GM21381 (cell line): ENCODE results near the gene STON1.
"Not testable (repeated sequence)": the region's sequence is repeated elsewhere in the genome, so short reads cannot be mapped to it uniquely, and the experiment has no call there.

Experiments
- ATAC-seq: cut with Tn5 transposase; IDR thresholded peaks from one replicate; pipeline ENCODE4 v1.9.1; 2021; ENCODE audit warnings: mild to moderate bottlenecking, moderate library complexity; ENCODE audit not compliant: unreplicated experiment

STON1 gene, protein sequence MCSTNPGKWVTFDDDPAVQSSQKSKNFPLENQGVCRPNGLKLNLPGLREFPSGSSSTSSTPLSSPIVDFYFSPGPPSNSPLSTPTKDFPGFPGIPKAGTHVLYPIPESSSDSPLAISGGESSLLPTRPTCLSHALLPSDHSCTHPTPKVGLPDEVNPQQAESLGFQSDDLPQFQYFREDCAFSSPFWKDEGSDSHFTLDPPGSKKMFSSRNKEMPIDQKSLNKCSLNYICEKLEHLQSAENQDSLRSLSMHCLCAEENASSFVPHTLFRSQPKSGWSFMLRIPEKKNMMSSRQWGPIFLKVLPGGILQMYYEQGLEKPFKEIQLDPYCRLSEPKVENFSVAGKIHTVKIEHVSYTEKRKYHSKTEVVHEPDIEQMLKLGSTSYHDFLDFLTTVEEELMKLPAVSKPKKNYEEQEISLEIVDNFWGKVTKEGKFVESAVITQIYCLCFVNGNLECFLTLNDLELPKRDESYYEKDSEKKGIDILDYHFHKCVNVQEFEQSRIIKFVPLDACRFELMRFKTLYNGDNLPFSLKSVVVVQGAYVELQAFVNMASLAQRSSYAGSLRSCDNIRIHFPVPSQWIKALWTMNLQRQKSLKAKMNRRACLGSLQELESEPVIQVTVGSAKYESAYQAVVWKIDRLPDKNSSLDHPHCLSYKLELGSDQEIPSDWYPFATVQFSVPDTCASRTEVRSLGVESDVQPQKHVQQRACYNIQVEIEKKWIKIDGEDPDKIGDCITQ

DNA sequence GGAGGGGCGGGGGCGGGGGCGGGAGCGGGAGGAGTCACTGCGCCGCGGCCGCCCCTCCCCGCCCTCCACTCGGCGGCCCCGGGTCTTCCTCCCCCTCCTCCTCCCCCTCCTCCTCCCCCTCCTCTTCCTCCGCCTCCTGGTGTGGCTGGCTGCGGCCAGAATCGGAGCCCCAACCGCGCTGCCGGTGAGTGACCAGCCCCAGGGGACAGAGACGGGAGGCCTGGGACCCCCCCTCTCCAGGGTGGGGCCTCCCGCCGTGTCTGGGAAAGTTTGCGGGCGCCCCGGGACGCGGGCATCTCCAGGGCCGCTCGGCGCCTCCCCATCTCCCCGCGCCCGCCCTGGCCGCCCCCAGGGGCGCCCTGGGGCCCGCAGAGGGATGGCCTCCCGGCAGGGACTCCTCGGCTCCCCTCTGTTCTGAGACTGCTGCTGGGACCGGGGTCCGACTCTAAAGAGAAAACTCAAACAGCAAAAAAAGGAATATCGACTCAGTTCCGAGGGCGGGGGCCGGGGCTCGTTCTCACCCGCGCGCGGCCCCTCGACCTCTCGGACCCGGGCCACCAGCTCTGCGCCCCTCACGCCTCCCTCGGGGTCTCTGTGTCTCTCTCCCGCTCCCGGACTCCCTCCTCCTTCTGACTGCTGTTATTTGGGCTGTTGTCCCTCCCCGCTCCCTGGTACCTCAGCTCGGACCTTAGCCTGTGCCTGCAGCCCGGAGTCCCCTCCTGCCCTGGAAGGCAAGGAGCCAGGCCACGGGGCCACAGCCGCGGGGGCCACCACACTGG, at the start of gene STON1:
TSS of gene STON1 (plus strand) at position 122 of the 779 bp plus-strand sequence. CDS start 50,480 bp downstream, outside the sequence.
- ATAC-seq = peak; percentile 49

DNA sequence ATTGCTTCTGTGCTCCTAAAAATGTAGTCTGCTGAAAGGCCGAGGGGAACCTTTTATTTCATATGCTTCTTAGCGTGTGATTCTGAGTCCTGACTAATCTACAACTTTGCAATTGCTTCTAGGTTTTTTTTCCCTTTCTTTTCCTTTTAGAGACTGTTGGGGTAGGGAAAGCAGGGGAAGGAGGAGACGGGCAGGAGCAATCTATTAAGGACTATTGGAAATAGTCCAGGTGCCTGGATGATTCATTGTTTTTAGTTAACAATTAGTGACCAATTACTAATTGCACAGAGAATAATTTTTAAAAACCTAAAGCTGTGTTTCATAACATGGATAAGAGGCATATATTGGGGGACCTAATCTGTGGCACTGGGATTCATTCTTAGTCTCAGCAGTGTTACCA, 49.4 kb upstream of the STON1 start:
- no peak for ATAC-seq

DNA sequence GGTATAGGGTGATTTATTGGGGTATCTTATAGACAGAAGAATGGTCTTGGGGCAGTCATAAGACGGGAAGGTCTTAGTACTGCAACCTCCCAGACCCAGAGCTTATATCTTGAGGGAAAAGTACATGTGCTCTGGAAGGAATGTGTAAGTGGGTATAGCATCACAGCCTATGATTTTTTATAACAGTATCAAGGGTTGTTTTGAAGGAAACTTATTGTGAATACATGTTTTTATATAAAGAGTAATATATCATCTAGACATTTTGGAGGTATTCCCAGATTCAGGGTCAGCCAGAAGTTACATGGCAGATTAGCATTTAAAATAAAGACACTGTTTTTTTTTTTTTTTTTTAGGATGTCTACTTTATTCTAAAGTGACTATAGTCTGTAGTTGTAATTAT, 47.6 kb upstream of the STON1 start:
- no peak for ATAC-seq

- ATAC-seq = no peak
These were observed 47.2 kb upstream of the STON1 start for GRCh38 chr2:48482769-48483168.

GRCh38 chr2:48483506-48483905, 46.4 kb upstream of the STON1 start:
- no peak for ATAC-seq

DNA sequence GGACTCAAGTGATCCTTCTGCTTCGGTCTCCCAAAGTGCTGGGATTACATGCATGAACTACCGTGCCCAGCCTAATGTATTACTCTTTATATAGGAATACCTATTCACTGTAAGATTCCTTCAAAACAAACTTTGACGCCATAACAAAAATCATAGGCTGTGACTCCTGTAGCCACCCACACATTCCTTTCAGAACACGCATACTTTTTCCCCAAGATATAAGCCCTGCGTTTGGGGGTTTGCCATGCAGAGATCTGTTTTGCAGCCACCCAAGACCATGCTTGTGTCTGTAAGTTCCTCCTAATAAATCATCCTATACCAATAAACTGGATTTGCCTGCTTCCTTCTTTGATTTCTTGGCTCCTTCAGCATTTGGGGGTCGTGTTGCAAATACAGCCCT, 46.0 kb upstream of the STON1 start:
- no peak for ATAC-seq

GRCh38 chr2:48488545-48488944, 41.4 kb upstream of the STON1 start:
- no peak for ATAC-seq

GRCh38 chr2:48496849-48497248, 33.1 kb upstream of the STON1 start:
- no peak for ATAC-seq

GRCh38 chr2:48504647-48505327, 25.2 kb upstream of the STON1 start:
- ATAC-seq = no peak

DNA sequence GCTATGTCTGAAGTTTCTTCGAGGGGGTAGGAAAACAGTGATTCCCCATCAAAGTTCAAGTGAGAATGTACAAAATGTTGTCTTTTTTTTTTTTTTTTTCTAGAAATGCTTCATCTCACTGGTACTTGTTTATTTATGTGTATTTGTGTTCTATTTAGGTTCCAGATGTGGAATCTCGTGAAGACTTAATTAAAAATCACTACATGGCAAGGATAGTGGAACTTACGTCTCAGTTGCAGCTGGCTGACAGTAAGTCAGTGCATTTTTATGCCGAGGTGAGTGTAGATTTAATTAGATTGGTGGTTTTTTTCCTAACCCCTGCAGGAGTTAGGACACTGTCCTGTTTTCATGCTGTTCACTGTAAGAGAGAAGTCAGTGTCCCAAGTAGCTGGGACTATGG, 22.8 kb upstream of the STON1 start:
- no peak for ATAC-seq

DNA sequence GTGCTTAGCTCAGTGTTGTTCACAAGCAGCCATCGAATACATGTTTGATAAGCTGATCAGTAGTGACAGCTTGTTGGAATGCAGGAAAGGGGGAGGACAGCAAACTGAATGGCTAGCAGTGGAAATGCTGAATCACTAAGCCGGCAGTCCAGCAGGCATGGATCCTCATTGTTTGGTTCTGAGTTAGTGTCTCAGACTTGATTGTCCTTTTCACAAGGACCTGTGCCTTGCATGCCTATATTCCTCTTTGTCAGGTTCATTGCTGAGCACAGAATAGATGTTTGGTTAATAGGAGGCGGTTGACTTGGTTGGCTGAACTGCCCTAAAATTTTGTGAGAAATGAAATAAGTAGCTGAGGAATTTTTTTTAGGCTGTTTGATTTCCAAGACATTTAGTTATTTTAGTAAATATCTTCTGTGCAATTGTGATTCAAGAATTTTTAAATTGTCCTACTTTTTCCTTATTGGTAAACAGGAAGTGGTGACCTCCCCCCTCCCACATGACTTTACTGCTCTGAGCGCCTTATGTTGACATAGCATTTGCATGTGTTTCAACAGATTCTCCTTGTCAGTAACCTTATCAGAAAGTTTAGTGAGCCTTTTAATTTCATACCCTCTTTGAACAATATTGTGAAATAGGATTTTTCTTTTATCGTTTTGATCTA, 21.4 kb upstream of the STON1 start:
- no peak for ATAC-seq

DNA sequence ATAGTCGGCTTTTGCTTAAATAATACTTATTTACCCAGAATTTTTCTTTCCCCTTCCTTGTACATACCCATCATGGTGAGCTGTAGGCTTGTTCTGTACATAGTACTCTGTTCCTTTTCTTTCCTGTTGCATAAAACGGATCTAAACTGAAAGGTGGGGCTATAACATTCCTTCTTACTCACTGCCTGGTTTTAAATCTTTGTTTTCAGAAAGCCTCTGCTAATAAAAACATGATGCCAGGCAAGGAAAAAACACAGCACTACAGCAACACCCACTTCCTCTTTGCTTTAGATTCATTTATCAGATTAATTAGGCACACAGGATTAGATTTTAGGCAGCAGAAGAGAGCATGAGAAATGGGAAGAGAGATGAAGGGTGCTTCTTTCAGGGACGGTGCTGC, 19.6 kb upstream of the STON1 start:
- ATAC-seq = no peak

- no peak for ATAC-seq
These were observed 18.0 kb upstream of the STON1 start for GRCh38 chr2:48511849-48512470.

DNA sequence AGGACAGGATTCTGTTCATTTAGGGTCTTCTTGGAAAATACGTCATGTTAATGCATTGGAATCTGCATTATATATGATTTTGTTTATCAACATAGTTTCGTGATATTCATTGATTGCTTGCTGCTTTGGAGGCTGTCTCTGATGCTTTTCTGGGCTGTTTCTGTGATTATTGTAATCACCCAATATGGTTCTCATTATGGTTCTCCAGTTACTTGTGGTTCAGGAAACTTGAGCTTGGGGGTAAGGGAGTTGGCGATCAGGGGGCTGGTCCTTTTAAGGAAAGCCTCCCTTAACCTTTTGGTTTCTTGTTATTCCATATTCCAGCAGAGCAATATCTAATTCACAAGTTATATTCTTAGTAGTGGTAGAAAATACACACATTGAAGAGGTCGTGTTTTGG, 17.4 kb upstream of the STON1 start:
- ATAC-seq = no peak

DNA sequence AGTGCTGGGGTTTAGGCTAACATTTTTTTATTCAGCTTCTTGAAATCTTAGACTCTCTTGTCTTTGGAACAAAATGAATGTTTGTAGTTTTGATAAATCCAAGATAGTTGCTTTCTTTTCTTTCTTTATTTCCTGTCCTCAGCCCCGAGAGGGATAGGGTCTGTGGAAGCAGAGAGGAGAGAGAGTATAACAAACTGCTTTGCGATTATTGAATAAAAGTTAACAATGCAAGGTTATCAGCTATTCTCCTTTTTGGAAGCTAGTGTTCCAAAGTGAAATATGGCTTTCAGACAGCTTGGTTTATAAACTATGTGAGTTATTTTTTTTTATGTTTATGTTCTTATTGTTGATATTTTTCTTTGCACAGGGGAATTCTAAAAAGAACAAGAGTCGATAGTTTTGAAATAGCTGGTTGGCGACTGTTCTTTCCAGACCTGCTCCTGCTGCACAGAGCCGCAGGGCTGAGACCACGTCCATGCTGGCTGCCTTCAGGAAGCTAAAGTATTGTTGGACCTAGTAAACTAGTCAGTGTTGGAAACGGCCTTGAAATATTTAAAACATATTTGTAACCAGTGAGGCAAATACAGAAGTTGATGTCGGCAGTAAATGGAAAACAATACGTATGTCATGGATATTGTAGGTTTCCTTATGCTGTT, 15.5 kb upstream of the STON1 start:
- ATAC-seq = no peak

GRCh38 chr2:48515513-48515985, 14.4 kb upstream of the STON1 start:
- ATAC-seq = no peak

DNA sequence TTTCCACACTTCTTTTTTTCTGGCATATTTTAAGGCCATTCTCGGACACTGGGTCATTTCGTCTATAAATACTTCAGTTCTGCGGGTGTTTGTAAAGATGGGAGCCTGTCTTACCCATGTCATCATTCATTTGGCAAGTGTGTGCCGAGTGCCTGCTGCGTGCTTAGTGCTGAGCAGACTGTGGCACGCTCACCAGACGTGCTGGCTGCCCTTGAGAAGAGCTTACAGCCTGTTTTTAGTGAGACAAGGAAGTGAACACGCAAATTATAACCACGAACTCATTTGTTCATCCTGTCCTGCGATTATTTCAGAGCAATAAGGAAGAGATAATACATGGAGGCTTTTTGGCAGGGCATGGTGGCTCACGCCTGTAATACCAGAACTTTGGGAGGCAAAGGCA, 10.4 kb upstream of the STON1 start:
- ATAC-seq = no peak

- ATAC-seq = not testable (repeated sequence)
These were observed 5.2 kb upstream of the STON1 start for GRCh38 chr2:48524756-48525155.

DNA sequence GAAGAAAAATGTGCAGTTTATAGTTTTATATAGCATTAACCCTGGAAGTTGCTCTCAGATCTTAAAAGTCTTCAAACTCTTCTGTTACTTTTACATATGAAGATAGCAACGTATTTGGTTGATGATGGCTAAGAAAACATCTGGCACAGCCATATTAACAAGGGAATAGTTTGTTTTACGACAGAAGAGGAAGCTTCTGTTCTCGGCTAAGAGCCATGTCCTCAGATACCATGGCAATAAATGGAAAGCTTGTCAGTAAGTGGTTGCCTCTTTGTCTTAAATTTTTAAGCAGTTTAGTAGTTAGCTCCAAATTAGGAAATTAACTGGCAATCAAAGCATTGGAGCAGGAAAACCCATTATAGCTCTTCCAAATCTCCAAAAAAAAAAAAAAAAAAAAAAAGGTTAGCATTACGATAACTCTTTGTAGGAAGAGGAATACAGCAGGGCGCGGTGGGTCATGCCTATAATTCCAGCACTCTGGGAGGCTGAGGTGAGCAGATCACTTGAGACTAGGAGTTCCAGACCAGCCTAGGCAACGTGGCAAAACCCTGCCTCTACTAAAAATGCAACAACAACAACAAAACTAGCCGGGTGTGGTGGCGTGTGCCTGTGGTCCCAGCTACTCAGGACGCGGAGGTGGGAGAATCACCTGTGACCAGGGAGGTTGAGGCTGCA, 4.5 kb upstream of the STON1 start:
- no peak for ATAC-seq
